Endothelial cell (in vitro differentiated cells): ENCODE data around the gene FSD2. TPM values are rescaled to one million over a fixed set of nuclear protein-coding genes. Genes with fewer than 3 reads are reported as not detected.

ENCODE experiments used
- DNase-seq: peaks from one replicate; pipeline ENCODE4 v3.0.0; 2021; ENCODE audit warnings: low spot score
- H3K27ac Mint-ChIP-seq: one replicate; pipeline ENCODE4 v1.8.0; 2021; ENCODE audit warnings: mixed read lengths, inconsistent platforms; ENCODE audit not compliant: unreplicated experiment
- H3K27me3 Mint-ChIP-seq: one replicate; pipeline ENCODE4 v1.8.0; 2021; ENCODE audit warnings: mild to moderate bottlenecking, moderate library complexity, mixed read lengths, inconsistent platforms; ENCODE audit not compliant: unreplicated experiment
- H3K36me3 Mint-ChIP-seq: one replicate; pipeline ENCODE4 v1.8.0; 2021; ENCODE audit warnings: mild to moderate bottlenecking, low read depth, mixed read lengths, inconsistent platforms; ENCODE audit not compliant: unreplicated experiment
- H3K4me1 Mint-ChIP-seq: one replicate; pipeline ENCODE4 v1.8.0; 2021; ENCODE audit warnings: mild to moderate bottlenecking, mixed read lengths, inconsistent platforms; ENCODE audit not compliant: unreplicated experiment
- H3K4me3 Mint-ChIP-seq: one replicate; pipeline ENCODE4 v1.8.0; 2021; ENCODE audit warnings: mild to moderate bottlenecking, mixed read lengths, inconsistent platforms; ENCODE audit not compliant: unreplicated experiment
- H3K9me3 Mint-ChIP-seq: one replicate; pipeline ENCODE4 v1.8.0; 2021; ENCODE audit warnings: mixed read lengths, inconsistent platforms; ENCODE audit not compliant: unreplicated experiment
- CTCF ChIP-seq: fragments of 200-600 bp; sonication (generic); IDR thresholded peaks from one replicate; pipeline ENCODE4 v1.5.0; 2021; ENCODE audit warnings: antibody characterized with exemption; ENCODE audit not compliant: unreplicated experiment
- total RNA-seq: library from RNA; stranded (reverse); fragmentation: NEBNext Ultra II Directional; extraction: Animal tissue kit (Norgen Biotek cat#: 25700); gene quantifications from one replicate; pipeline ENCODE4 v1.2.1, GENCODE V29; 2021; ENCODE audit not compliant: unreplicated experiment

FSD2 gene
- total RNA-seq, 1 donor from 2014 or later: not detected

DNA sequence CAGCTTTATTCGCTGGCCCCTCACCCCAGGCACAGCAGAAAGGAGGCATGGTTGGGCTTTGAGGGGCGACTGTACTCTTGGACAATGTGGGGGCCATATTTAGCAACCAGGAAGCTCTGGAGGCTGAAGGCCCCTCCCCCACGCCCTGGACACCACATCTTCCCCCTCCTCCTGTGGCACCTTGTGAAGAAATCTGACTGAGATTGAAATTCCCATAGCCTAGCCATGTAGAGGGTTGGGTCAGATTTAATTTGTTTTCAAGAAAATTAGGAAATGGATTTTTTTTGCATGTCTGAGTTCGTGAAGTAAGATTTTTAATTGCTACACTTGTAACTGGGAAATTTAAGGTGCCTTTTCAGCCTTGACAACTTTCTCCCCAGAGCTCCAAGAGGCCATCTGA is 24.5 kb downstream of the FSD2 start:
- Mint-ChIP-seq H3K27ac (no peak overlapping the region), H3K9me3 (no peaks in the 10 kb centered on the region), H3K4me1 (no peaks in the 10 kb centered on the region), H3K27me3 (no peaks in the 10 kb centered on the region), H3K4me3 (no peak overlapping the region), H3K36me3 (no peaks in the 10 kb centered on the region)
- DNase-seq: no peak
- TF ChIP-seq CTCF: no peak

DNA sequence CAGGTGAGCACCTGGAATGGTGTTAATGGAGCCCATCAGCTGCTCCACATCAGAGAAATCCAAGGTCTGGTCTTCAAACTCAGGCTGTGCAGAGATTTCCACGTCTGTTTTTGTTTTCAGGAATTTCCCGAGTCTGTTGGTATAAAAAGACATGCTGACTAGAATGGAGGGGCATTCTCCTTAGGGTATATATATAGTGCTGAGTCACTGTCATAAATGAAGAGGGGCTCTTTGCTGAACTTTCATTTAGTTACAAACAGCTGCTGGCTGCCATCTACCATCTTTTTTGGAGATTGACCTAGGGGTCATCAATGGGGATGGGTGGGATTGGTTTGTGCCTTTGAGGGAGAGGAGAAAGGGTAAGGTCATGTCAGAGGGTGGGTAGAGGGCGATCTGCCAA is 27.1 kb downstream of the FSD2 start:
- no peak for TF ChIP-seq CTCF
- no peaks in the 10 kb centered on the region for H3K27me3 Mint-ChIP-seq
- no peaks in the 10 kb centered on the region for H3K9me3 Mint-ChIP-seq
- no peak for DNase-seq
- H3K27ac Mint-ChIP-seq: no peak overlapping the region
- H3K4me3 Mint-ChIP-seq: no peak overlapping the region
- no peaks in the 10 kb centered on the region for H3K36me3 Mint-ChIP-seq
- no peaks in the 10 kb centered on the region for H3K4me1 Mint-ChIP-seq

- Mint-ChIP-seq H3K4me1 (no peaks in the 10 kb centered on the region), H3K27ac (no peak overlapping the region), H3K27me3 (peaks cover 2% of the 10 kb centered on the region), H3K4me3 (no peak overlapping the region), H3K36me3 (no peaks in the 10 kb centered on the region), H3K9me3 (no peaks in the 10 kb centered on the region)
- no peak for DNase-seq
- TF ChIP-seq CTCF: no peak
Observed at GRCh38 chr15:82774496-82774895, 31.4 kb downstream of the FSD2 start.

GRCh38 chr15:82771789-82772607 is 33.9 kb downstream of the FSD2 start:
- no peak for TF ChIP-seq CTCF
- Mint-ChIP-seq H3K4me3 (no peak overlapping the region), H3K27me3 (peaks cover 6% of the 10 kb centered on the region), H3K4me1 (no peaks in the 10 kb centered on the region), H3K27ac (no peak overlapping the region), H3K36me3 (peaks cover 10% of the 10 kb centered on the region), H3K9me3 (no peaks in the 10 kb centered on the region)
- DNase-seq: no peak

DNA sequence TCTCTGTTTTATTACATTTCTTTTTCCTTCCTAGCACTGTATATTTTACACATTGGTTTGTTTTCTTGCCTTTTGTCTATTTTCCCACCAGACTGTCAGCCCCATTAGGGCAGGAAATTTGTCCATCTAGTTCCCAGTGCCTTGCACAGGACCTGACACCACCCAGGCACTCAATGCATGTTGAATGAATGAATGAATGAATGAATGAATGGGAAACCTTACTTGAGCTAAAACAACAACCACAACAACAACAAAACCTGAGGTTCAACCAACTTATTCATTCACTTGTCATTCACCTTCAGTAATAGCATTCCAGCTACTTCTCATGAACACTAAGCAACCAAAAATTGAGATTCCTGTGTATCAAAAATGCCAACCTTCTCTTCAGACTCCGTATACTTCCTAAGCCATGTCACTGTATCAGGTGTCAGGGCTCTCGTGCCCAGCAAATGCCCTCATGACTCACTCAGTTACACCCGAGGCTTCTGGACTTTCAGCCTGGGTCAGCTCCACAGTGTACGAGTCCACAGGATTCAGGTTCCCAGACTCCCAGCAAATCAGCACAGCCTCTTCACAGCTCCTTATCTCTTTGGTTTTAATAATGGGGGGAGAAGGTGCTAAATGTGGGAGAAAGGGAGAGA is 37.3 kb downstream of the FSD2 start:
- H3K36me3 Mint-ChIP-seq: peaks cover 18% of the 10 kb centered on the region
- H3K27ac Mint-ChIP-seq: peak overlapping the region; percentile 28
- H3K4me1 Mint-ChIP-seq: no peaks in the 10 kb centered on the region
- H3K27me3 Mint-ChIP-seq: peaks cover 8% of the 10 kb centered on the region
- no peak for DNase-seq
- TF ChIP-seq CTCF: no peak
- no peak overlapping the region for H3K4me3 Mint-ChIP-seq
- no peaks in the 10 kb centered on the region for H3K9me3 Mint-ChIP-seq
